SH-SY5Y (cell line): ENCODE data around the gene FOS.

Experiments
- GATA2 ChIP-seq: IDR thresholded peaks from 2 replicates; pipeline ENCODE4 v1.6.1; 2011; ENCODE audit warnings: mild to moderate bottlenecking, low read depth, low read length
- GATA3 ChIP-seq: IDR thresholded peaks from 2 replicates; pipeline ENCODE4 v1.6.1; 2011; ENCODE audit warnings: low read depth, mild to moderate bottlenecking, low read length, moderate library complexity

GRCh38 chr14:75234173-75235115 is 44.2 kb upstream of the FOS start:
- TF ChIP-seq GATA2: no peak
- TF ChIP-seq GATA3: no peak
